ENCODE measurements around the gene TIA1. TPM values are rescaled to one million over a fixed set of nuclear protein-coding genes. Genes with fewer than 3 reads are reported as not detected.
"Not testable (repeated sequence)": the region's sequence is repeated elsewhere in the genome, so short reads cannot be mapped to it uniquely, and the experiment has no call there.

The TIA1 gene
- total RNA-seq, 1 experiment from 2014 or later = 83.1 TPM

DNA sequence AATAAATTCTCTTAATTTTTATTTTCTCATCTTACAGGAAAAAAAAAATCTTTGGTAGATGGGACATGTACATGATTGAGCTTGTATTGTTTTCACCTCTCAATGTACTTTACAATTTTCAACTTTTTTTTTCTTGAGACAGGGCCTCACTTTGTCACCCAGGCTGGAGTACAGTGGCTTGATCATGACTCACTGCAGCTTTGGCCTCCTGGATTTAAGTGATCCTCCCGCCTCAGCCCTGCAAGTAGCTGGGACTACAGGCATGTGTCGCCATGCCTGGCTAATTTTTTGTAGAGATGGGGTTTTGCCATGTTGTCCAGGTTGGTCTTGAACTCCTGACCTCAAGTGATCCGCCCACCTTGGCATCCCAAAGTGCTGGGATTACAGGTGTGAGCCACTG is 25.1 kb downstream of the TIA1 start:
- DNase-seq (ENCODE audit: low read depth) = not testable (repeated sequence)

DNA sequence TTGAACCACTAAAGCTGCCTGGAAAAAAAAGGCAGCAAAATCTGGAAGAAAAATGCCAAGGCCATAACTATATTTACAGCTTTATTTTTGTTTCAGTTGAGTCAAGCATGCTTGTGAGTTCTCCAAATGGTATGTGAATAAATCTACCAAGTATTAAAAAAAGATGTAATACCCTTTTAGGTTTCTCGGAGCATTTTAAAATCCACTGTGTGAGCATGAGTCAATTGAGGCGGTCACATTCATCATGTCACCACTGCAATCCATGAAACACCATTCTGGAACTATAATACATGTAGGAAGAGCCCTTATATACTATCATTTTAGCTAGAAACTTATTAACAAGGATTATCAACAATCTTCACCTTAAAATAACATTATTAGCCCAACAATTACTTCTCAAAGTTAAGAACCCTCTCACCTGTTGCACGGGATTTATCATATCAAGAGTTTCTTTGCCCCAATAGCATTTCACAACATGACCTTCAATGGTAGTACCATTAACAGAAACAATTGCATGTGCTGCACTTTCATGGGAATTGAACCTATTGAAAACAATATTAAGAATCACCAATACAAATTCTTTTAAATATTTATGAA is 33.4 kb downstream of the TIA1 start:
- no peak for DNase-seq (ENCODE audit: low read depth)

DNA sequence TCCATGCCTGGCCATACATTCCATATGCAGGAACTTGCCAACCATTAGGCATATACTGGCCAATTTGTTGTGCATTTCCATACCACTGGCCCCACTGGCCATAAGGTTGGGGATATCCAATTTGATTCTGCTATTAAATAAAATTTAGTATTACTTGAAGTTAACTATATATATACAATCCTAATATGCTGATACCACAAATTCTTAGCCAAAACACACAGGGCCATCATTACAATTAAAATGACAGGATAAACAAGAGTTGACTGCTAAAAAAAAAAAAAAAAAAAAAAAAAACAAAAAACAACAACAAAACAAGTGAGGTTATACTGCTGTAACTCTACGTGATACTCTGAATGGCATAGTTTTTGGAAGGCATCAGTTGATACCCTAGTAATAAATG is 34.1 kb downstream of the TIA1 start:
- DNase-seq (ENCODE audit: low read depth) = no peak

DNA sequence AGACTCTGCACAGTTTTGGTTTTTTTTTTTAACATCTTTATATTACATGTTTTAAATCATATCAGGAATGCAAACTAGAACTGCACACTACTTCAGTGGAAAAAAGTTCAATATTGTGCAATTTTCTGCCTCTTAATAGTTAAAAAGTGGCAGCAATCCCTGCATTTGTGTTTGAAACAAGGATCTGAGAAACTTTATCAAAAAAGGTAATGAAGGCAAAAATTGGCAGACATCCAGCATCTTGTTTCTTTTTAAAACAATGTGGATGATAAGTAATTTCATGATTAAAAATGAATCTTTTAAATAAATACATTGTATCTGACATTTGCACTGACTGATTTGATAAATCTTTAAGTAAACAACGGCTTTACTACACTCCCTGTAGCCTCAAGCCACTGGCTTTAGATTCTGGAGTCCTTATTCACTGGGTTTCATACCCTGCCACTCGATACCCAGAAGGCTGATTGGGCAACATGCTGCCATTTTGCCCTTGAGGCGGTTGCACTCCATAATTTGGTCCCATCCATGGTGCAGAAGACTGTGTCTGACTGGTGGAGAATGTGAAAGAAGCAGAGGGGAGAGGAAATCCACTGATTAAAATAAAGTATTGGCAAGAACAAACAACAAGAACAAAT is 36.0 kb downstream of the TIA1 start:
- DNase-seq (ENCODE audit: low read depth) = no peak

DNA sequence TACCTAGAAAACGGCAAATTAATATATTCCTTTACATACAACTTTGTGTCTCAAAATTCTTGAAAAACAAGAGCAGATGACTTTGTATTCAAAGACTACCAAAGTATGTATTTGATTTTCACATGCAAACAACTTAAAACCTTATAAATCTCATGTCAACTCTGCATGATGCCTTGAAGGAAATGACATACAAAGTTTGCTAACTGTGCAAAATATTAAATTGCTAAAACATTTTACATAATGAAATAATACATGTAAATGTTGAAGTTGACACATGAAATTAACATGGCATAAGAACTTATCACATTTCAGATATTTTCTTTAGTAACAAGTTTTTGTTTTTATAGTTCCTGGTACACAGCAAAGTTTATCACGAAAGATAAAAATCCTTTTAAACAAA is 36.8 kb downstream of the TIA1 start:
- DNase-seq (ENCODE audit: low read depth) = no peak

DNA sequence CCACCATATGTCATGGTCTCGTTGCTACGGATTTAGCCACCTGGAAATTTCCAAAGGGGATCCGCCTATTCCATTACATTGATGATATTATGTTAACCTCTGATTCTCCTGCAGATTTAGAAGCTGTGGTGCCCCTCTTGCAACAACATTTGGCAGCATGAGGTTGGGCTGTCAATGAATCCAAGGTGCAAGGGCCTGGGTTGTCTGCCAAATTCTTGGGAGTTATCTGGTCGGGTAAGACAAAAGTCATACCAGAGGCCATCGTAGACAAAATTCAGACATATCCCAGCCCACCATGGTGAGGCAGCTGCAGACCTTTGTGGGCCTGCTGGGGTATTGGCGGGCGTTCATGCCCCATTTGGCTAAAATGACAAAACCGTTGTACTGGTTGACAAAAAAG is 44.0 kb downstream of the TIA1 start:
- no peak for DNase-seq (ENCODE audit: low read depth)

DNA sequence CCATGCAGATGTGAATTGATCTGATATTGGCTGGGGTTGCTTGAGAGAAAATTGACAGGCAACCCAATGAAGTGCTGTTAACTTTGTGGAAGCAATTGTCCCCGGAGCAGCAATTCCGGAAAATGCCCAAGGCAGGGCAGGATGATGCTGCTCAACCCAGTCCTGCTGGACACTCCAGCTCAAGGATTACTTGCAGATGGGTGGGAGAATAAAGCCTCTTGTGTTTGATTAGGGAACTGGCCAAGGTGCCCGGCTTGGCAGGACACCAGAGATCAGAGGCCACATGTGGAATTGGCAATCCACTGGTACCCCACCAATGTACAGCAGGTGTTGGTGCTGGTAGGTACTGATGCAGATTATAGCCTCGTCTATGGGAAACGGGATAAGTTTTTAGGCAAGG is 45.3 kb downstream of the TIA1 start:
- no peak for DNase-seq (ENCODE audit: low read depth)

DNA sequence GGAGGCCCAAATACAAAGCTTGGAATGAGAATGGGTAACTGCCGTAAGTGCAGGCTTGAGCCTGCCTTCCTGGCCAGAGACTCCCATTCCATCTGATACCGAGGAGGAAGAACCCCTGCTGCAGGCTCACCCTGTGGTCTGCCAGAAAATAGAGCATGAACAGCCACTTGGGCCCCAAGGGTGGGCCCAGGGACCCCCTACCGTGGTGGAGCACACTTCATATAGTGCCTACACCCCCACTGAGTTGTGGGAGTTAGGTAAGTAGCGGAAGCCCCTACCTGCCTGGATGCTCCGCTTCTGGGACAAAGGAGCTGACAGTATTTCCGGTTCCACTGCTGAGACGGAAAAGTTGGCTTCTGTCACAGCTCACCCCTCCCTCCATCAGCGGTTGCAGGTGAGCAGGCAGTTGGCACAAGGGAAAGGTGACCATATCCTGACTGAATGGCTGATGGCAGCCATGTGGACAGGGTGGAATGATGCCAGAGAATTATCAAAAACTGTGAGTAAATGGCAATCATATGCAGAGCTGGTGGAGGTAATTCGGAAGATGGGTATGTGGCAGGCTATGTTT is 46.1 kb downstream of the TIA1 start:
- no peak for DNase-seq (ENCODE audit: low read depth)

DNA sequence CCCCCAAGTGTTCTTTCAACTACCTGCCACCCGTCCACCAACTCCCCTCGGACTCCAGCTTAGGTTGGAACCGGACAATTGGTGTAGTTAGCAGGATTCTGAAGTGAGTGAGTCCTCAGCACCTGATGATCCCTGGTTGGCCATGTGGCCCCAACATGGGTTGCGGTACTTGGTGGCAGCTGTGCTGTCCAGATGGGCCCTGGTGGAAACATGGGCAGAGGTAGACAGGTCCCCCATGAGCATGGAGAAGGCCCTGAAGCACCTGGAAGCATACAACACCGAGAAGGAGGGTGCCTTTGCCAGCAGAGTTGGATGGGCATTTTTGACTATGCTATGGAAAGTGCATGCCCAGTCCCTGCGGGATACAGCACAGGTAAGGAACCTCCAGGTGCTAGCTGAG is 46.6 kb downstream of the TIA1 start:
- no peak for DNase-seq (ENCODE audit: low read depth)

DNA sequence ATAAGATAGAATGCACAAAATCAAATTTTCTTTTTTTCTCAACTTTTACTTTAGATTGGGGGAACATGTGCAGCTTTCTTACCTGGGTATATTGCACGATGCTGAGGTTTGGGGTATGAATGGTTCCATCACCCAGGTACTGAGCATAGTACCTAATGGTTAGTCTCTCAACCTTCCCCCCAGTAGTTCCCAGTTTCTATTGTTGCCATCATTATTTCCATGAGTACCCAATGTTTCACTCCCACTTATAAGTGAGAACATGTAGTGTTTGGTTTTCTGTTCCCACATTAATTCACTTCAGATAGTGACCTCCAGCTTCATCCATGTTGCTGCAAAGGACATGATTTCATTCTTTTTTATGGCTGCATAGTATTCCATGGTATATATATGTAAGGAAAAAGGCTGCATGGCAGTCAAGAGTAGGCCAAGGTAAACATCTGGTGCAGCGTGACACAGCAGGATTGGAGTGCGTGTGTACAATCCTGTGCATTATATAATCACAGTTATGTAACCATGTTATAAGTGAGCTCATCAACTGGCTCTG is 47.1 kb downstream of the TIA1 start:
- no peak for DNase-seq (ENCODE audit: low read depth)

DNA sequence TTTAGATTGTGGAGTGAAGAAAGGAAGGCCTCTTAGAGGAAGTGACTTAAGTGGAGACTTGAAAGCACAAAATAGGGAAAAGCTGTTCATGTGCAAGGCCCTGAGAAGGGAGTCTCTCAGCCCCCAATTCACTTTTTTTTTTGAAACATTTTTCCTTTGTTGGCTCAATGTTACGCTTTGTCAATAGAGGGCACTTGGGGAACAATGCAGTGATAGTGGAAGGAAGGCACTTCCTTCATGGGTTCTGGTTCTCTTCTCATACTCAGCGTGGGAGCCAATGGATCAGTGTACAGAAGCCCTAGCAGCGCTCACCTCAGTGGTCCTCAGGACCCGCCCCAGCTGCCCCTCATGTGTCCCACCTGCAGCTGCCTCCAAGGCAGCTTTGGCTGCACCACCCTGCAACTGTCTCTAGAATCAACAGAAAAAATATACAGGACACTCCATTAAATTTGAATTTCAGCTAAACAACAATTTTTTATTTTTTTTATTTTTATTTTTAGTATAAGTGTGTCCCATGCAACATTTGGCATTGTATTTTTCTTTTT is 49.0 kb downstream of the TIA1 start:
- no peak for DNase-seq (ENCODE audit: low read depth)

DNA sequence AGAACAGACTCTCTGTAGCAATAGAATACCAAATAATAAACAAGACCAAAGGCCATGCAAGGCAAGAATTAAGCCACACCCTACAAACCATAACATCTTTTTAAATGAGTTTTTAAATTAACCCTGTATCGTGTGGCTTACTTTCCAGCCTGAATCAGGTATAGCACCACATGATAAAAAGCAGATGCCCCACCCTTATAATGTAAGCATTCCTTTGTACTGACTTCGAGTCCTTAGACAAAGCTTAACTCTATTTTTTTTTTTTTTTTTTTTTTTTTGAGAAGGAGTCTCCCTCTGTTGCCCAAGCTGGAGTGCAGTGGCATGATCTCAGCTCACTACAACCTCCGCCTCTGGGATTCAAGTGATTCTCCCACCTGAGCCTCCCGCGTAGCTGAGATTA is 55.9 kb downstream of the TIA1 start:
- no peak for DNase-seq (ENCODE audit: low read depth)

DNA sequence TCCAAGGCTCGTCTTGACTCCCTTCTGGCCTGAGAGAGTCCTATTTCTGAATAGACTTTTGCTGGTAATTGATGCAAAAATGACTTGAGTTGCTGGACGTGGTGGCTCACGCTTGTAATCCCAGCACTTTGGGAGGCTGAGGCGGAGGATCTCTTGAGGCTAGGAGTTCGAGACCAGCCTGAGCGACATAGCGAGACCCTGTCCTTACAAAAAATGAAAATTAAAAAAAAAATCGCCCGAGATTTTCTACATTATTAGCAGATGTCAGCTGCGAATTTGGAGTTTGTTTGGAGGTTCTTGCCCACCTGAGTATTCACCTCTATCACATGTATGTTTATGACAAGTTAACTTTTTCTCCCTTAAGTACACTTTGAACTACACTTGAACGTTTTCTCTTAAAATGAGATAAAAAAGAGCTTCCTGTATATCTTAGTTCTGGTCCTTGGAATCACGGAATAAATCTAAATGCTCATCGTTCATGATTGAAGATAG is 57.1 kb downstream of the TIA1 start:
- DNase-seq (ENCODE audit: low read depth) = no peak

DNA sequence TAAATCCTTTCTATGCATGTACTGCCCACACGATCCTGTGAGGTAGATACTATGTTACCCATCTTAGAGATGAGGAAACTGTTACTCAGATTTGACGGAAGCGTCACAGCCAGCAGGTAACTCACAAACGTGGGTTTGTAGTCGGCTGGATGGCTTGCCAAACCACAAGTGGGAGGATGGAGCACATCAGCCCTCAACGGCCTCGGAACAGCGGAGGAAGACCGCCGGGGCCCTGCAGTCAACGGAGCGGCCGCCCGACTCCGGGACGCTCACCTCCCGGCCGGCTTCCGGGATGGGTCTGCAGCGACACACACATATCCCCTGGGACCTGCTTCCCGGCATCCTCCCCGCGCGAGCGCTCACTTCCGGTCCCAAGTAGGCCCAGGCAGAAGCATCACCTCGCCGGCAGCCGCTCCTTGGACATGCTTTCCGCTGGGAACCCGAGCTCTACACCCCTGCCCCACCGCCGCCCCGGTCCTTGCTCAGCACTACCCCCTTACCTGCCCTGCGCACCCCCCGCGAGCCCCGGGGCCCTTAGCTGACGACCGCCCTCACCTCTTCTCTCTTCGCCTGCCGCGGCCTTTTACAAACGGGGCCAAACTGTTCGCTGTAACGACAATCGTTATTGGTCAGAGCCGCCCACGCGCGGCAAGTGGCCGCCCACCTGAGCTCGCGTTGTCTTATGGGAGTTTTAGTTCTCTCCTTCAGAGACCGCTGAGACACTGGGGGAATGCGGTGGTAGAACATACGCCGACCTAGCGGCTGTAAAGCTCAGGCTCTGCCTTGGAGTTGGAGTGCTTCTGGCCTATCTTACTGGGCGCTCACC is 57.8 kb downstream of the TIA1 start, which contains the start of gene C2orf42:
Gene C2orf42 (minus strand): TSS at position 602 of the 826 bp plus-strand sequence. CDS start 9,034 bp downstream, outside the sequence.
- peak; percentile 97 for DNase-seq (ENCODE audit: low read depth)

DNA sequence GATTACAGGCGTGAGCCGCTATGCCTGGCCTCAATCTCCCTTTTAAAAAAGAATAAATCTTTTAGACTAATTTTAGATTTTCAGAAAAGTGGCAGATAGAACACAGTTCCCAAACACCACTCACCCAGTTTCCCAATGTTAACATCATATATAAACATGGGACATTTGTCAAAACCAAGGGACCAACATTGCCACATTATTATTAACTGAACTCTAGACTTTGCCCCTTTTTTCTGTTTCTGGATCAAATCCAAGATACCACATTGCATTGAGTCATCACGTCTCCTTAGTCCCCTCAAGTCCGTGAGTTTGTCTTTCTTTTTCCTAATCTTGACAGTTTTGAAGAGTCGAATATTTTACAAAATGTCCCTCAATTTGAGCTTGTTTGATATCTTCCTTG is 60.0 kb downstream of the TIA1 start:
- DNase-seq (ENCODE audit: low read depth) = no peak

DNA sequence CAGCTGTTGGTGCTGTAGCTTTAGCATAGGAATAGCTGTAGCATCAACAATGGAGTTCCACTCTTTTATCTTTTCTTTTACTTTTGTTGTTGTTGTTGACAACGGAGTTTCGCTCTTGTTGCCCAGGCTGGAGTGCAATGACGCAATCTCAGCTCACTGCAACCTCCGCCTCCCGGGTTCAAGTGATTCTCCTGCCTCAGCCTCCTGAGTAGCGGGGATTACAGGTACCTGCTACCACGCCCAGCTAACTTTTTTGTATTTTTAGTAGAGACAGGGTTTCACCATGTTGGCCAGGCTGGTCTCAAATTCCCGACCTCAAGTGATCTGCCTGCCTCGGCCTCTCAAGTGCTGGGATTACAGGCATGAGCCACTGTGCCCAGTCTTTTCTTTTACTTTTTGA is 61.3 kb downstream of the TIA1 start:
- not testable (repeated sequence) for DNase-seq (ENCODE audit: low read depth)

DNA sequence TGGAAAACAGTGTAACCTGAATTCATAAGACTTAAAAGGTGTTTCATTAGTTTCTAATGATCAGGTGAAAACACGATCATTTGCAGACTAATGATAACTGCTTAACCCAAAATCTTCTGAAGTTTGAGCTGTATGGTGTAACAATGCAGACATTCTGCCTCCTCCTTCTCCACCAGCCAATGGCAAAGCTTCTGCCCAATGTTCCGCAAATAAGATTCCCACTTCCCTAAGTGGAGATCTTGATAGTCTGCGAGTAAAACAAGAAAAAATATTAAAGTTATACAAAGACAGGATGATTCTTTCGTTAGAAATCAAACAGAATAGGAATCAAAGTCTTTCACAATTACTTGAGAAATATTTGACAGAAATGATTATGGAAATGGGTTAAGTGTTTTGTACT is 65.7 kb downstream of the TIA1 start:
- no peak for DNase-seq (ENCODE audit: low read depth)

DNA sequence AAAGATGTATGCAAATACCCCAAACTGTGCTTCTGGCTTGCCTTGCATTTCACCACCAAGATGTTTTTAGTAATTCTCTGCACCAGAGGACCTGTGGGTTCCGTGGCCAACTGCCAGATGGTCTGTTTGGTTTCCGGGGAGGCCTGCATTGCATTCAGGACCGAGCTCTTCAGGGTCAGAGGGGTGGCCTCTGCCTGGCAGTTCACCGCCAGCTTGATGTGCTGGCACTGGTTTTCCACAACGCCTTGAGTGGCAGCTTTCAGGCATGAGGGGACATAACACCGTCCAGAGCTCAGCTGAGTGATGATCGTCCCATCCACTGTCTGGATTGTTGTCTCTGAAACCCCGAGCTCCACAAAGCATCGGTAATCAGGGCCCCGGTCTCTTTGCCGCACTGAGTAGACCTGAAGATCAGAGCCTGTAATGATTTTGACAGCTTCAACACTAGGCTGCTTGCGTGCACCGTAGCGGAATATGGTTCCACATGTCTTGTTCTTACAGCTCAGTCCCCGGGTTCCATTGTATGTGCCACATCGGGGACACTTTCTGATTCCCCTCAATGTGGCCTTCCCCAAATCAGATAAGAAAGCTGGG is 67.0 kb downstream of the TIA1 start:
- DNase-seq (ENCODE audit: low read depth) = no peak

DNA sequence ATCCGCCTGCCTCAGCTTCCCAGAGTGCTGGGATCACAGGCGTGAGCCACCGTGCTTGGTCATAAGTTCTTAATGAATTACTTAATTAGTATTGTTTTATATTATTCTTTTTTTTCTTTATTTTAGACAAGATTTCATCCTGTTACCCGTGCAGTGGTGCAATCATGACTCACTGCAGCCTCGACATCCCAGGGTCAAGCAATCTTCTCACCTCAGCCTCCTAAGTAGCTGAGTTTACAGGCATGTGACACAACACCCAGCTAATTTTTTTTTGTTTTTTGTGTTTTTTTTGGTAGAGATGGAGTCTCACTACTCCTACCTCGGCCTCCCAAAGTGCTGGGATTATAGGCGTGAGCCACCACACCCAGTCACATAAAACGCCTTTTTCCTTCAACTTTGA is 74.9 kb downstream of the TIA1 start:
- no peak for DNase-seq (ENCODE audit: low read depth)

DNA sequence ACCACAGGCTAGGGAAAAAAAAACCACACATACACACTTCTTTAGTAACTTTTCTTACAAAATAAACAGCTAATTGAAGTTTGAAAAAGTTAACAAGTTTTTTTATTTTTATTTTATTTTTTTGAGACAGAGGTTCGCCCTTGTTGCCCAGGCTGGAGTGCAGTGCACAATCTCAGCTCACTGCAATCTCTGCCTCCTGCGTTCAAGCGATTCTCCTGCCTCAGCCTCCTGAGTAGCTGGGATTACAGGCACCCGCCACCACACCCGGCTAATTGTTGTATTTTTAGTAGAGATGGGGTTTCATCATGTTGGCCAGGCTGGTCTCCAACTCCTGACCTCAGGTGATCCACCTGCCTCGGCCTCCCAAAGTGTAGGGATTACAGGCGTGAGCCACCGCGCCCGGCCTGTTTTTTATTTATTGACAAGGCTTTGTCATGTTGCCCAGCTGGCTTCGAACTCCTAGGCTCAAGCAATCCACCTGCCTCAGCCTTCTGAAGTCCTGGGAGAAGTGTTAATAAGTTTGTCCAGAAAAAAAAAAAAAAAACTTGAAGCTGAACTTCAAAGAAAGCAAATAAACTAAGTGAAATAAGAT is 78.7 kb downstream of the TIA1 start:
- not testable (repeated sequence) for DNase-seq (ENCODE audit: low read depth)

DNA sequence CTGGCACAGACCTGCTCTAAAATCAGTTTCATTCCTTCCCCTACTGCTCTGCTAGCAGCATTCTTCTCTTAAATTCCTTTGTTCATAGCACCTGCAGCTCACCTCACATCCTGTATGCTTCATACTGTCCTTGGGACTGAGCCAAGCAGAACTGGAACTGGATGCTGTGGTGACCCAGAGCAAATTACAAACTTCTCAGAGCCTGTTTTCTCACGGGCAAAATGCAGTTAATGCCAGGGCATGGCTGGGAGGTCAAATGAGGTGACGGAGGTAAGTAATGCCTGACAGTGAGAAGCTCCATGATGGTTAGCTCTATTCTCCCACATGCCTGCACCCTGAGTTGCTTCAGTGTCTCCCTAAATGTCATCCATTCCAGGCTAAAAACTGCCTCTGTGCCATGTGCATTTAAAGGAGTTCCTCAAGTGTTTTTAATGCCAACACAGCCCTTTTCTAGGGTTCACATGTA is 87.3 kb downstream of the TIA1 start:
- no peak for DNase-seq (ENCODE audit: low read depth)

All from Daoy (cell line).